WTC11 (cell line): ENCODE measurements around the gene AGPAT3. TPM values are rescaled to one million over a fixed set of nuclear protein-coding genes. Genes with fewer than 3 reads are reported as not detected.

Experiments
- ATAC-seq: fragments of 200-7000 bp; cut with Tn5 transposase; 2 replicates; pipeline ENCODE4 v1.10.0; 2021; ENCODE audit warnings: mild to moderate bottlenecking, moderate library complexity
- CTCF ChIA-PET: fragments of 300-600 bp; sonication (Branson Sonifier 250); formaldehyde crosslinking; loops from one replicate; lab custom pipeline; 2021; ENCODE audit warnings: antibody characterized with exemption; lab: Charles Lee
- POLR2A ChIA-PET: fragments of 350-600 bp; sonication (Branson Sonifier 250); formaldehyde crosslinking; loops from one replicate; lab custom pipeline; 2021; ENCODE audit warnings: antibody characterized with exemption; lab: Charles Lee
- DNase-seq: peaks from one replicate; pipeline ENCODE4 v3.0.0; 2021; ENCODE audit warnings: low spot score
- H3K27ac Mint-ChIP-seq: 2 replicates; pipeline ENCODE4 v1.8.0; 2021; ENCODE audit warnings: mixed read lengths
- H3K27me3 Mint-ChIP-seq: 2 replicates; pipeline ENCODE4 v1.8.0; 2021; ENCODE audit warnings: low read depth, mild to moderate bottlenecking, moderate library complexity, mixed read lengths
- H3K36me3 Mint-ChIP-seq: 2 replicates; pipeline ENCODE4 v1.8.0; 2021; ENCODE audit warnings: mixed read lengths
- H3K4me1 Mint-ChIP-seq: 2 replicates; pipeline ENCODE4 v1.8.0; 2022; ENCODE audit warnings: mixed read lengths
- H3K4me3 Mint-ChIP-seq: 2 replicates; pipeline ENCODE4 v1.8.0; 2021; ENCODE audit warnings: mild to moderate bottlenecking, moderate library complexity, mixed read lengths
- H3K9me3 Mint-ChIP-seq: 2 replicates; pipeline ENCODE4 v1.8.0; 2021; ENCODE audit warnings: mixed read lengths
- ATF1 ChIP-seq: sonication (generic); formaldehyde crosslinking; IDR thresholded peaks from 2 replicates; pipeline ENCODE4 v1.8.1; 2023; ENCODE audit warnings: mild to moderate bottlenecking, moderate library complexity, missing genetic modification reagents
- CBFB ChIP-seq: sonication (generic); formaldehyde crosslinking; IDR thresholded peaks from 2 replicates; pipeline ENCODE4 v1.8.1; 2022; ENCODE audit warnings: mild to moderate bottlenecking, low read depth, missing genetic modification reagents
- ERG ChIP-seq: fragments of 250-450 bp; sonication (Bioruptor Pico); IDR thresholded peaks from 2 replicates; pipeline ENCODE4 v1.8.0; 2021; ENCODE audit warnings: mild to moderate bottlenecking
- ETV6 ChIP-seq: sonication (generic); formaldehyde crosslinking; IDR thresholded peaks from 2 replicates; pipeline ENCODE4 v1.8.1; 2022; ENCODE audit warnings: mild to moderate bottlenecking, missing genetic modification reagents
- FOXJ3 ChIP-seq: sonication (generic); formaldehyde crosslinking; IDR thresholded peaks from 2 replicates; pipeline ENCODE4 v1.9.0; 2021; ENCODE audit warnings: missing genetic modification reagents, mild to moderate bottlenecking, borderline replicate concordance
- FOXP4 ChIP-seq: sonication (generic); formaldehyde crosslinking; IDR thresholded peaks from 2 replicates; pipeline ENCODE4 v1.8.0; 2022; ENCODE audit warnings: mild to moderate bottlenecking, missing genetic modification reagents
- GABPB1 ChIP-seq: sonication (generic); formaldehyde crosslinking; IDR thresholded peaks from 2 replicates; pipeline ENCODE4 v1.8.1; 2023; ENCODE audit warnings: mild to moderate bottlenecking, missing genetic modification reagents
- HMGA2 ChIP-seq: fragments of 250-450 bp; sonication (Bioruptor Pico); IDR thresholded peaks from 2 replicates; pipeline ENCODE4 v1.4.0; 2021; ENCODE audit warnings: mild to moderate bottlenecking, moderate library complexity
- MXD4 ChIP-seq: fragments of 250-450 bp; sonication (Bioruptor Pico); IDR thresholded peaks from 2 replicates; pipeline ENCODE4 v1.8.0; 2021; ENCODE audit warnings: mild to moderate bottlenecking, moderate library complexity, borderline replicate concordance
- NFE2L1 ChIP-seq: sonication (generic); formaldehyde crosslinking; IDR thresholded peaks from 2 replicates; pipeline ENCODE4 v1.8.1; 2023; ENCODE audit warnings: missing genetic modification reagents
- NFYB ChIP-seq: sonication (generic); formaldehyde crosslinking; conservative IDR thresholded peaks from 2 replicates; pipeline ENCODE4 v1.8.0; 2022; ENCODE audit warnings: low read depth, missing genetic modification reagents
- NR3C1 ChIP-seq: sonication (generic); formaldehyde crosslinking; conservative IDR thresholded peaks from 2 replicates; pipeline ENCODE4 v1.8.1; 2023; ENCODE audit warnings: low read depth, mild to moderate bottlenecking, missing genetic modification reagents
- RELA ChIP-seq: sonication (generic); formaldehyde crosslinking; IDR thresholded peaks from 2 replicates; pipeline ENCODE4 v1.8.1; 2022; ENCODE audit warnings: missing genetic modification reagents, mild to moderate bottlenecking, borderline replicate concordance
- STAT6 ChIP-seq: sonication (generic); formaldehyde crosslinking; conservative IDR thresholded peaks from 2 replicates; pipeline ENCODE4 v1.8.1; 2023; ENCODE audit warnings: mild to moderate bottlenecking, low read depth, missing genetic modification reagents, moderate library complexity
- ZMAT4 ChIP-seq: fragments of 250-450 bp; sonication (Bioruptor Pico); IDR thresholded peaks from 2 replicates; pipeline ENCODE4 v1.9.0; 2021; ENCODE audit warnings: mild to moderate bottlenecking
- ZNF219 ChIP-seq: sonication (generic); formaldehyde crosslinking; IDR thresholded peaks from 2 replicates; pipeline ENCODE4 v1.8.0; 2023; ENCODE audit warnings: missing genetic modification reagents, mild to moderate bottlenecking, borderline replicate concordance
- ZNF425 ChIP-seq: fragments of 250-450 bp; sonication (Bioruptor Pico); conservative IDR thresholded peaks from 2 replicates; pipeline ENCODE4 v1.9.0; 2021; ENCODE audit warnings: mild to moderate bottlenecking
- total RNA-seq: library from RNA; stranded (reverse); gene quantifications from 3 replicates; pipeline ENCODE4 v1.2.3, GENCODE V29; 2021

Gene AGPAT3
- total RNA-seq, 1 experiment from 2014 or later: 5.6 TPM

- Mint-ChIP-seq H3K4me3 (no peak overlapping the region), H3K9me3 (peaks cover 4% of the 10 kb centered on the region; the same call in 1 of the 2 replicates), H3K27ac (no peak overlapping the region), H3K27me3 (no peaks in the 10 kb centered on the region), H3K4me1 (0 out of 2 replicates have a peak, but pooled peaks cover 3% of the 10 kb centered on the region), H3K36me3 (no peaks in the 10 kb centered on the region)
- POLR2A ChIA-PET: interaction anchor here (0.7 kb wide), 1 partner anchor 20 kb away, joined by 3 read pairs; no protein-coding TSS in a partner anchor
- ATAC-seq: no peak
- no peak for TF ChIP-seq ATF1
- no peak for TF ChIP-seq ZNF219 (CRISPR knock-in tag)
- TF ChIP-seq STAT6 (CRISPR knock-in tag): no peak
- TF ChIP-seq GABPB1: no peak
- no peak for TF ChIP-seq ERG (CRISPR knock-in tag)
- no peak for TF ChIP-seq ETV6 (CRISPR knock-in tag)
- TF ChIP-seq CBFB (CRISPR knock-in tag): no peak
- TF ChIP-seq NFE2L1 (CRISPR knock-in tag): no peak
- no peak for TF ChIP-seq NR3C1 (CRISPR knock-in tag)
- TF ChIP-seq NFYB: no peak
- TF ChIP-seq FOXP4 (CRISPR knock-in tag): no peak
- no peak for TF ChIP-seq RELA (CRISPR knock-in tag)
- CTCF ChIA-PET: no interaction called here
- DNase-seq: no peak
These were observed 9.2 kb downstream of the AGPAT3 start for GRCh38 chr21:43874085-43874805.

- TF ChIP-seq HMGA2 (CRISPR knock-in tag): no peak
- TF ChIP-seq ZMAT4: no peak
- no peak for TF ChIP-seq MXD4
- TF ChIP-seq ZNF425: no peak
- TF ChIP-seq ETV6 (CRISPR knock-in tag): no peak
- TF ChIP-seq FOXJ3 (CRISPR knock-in tag): no peak
- Mint-ChIP-seq H3K27me3 (no peaks in the 10 kb centered on the region), H3K27ac (no peak overlapping the region), H3K4me1 (no peaks in the 10 kb centered on the region), H3K9me3 (peaks cover 4% of the 10 kb centered on the region; the same call in 1 of the 2 replicates), H3K4me3 (no peak overlapping the region), H3K36me3 (no peaks in the 10 kb centered on the region)
- ChIA-PET CTCF (no interaction called here), POLR2A (no interaction called here)
- no peak for DNase-seq
- ATAC-seq: no peak
These were observed 11.6 kb downstream of the AGPAT3 start for GRCh38 chr21:43876605-43877004.
